Gastrocnemius medialis (tissue), 4 donors: Measurements from ENCODE around the gene RPN2. TPM values are rescaled to one million over a fixed set of nuclear protein-coding genes. Genes with fewer than 3 reads are reported as not detected.

Source experiments
- ATAC-seq, 2 donors: fragments of 150-250 bp; one replicate each; pipeline ENCODE4 v1.9.1; 2016
- DNase-seq, 2 donors: peaks; one replicate each; pipeline ENCODE4 v3.0.0-alpha.2; 2019
- H3K27ac ChIP-seq, 4 donors: fragments of 200-600 bp; sonication (generic); 1 replicate in 1 of 4; 2 replicates in 3 of 4; pipeline ENCODE4 v1.5.1; 2016 to 2018; ENCODE audit warnings: mild to moderate bottlenecking in 2 of 4, moderate library complexity in 1 of 4
- H3K27me3 ChIP-seq, 3 donors: fragments of 200-600 bp; sonication (generic) in 2 of 3; 1 replicate in 1 of 3; 2 replicates in 2 of 3; pipeline versions ENCODE4 v1.5.1 to v1.6.0; 2016 to 2019; ENCODE audit warnings: mild to moderate bottlenecking in 1 of 3, moderate library complexity in 1 of 3
- H3K36me3 ChIP-seq, 2 donors: fragments of 200-600 bp; sonication (generic) in 1 of 2; one replicate each; pipeline ENCODE4 v1.5.1; 2017 to 2018
- H3K4me1 ChIP-seq, 2 donors: fragments of 200-600 bp; sonication (generic) in 1 of 2; one replicate each; pipeline ENCODE4 v1.5.1; 2016 to 2017; ENCODE audit warnings: mild to moderate bottlenecking in 2 of 2
- H3K4me3 ChIP-seq, 4 donors: fragments of 200-600 bp; sonication (generic) in 3 of 4; 1 replicate in 1 of 4; 2 replicates in 3 of 4; pipeline ENCODE4 v1.5.1; 2016 to 2019; ENCODE audit warnings: mild to moderate bottlenecking in 2 of 4
- H3K9me3 ChIP-seq, 3 donors: fragments of 200-600 bp; sonication (generic) in 2 of 3; 1 replicate in 1 of 3; 2 replicates in 2 of 3; pipeline ENCODE4 v1.5.1; 2016 to 2019
- POLR2A ChIP-seq, 2 donors: fragments of 450-650 bp; IDR thresholded peaks; one replicate each; pipeline ENCODE4 v1.6.1; 2017; ENCODE audit warnings: antibody characterized with exemption in 2 of 2, mild to moderate bottlenecking in 2 of 2, moderate library complexity in 2 of 2
- in situ Hi-C, 4 donors: fragments of 200-750 bp; cut with MboI; loops; one replicate each; pipeline versions ENCODE4 v1.15.0 to v1.8.0; 2017; ENCODE audit warnings: low sequenced_read_pairs in 4 of 4
- intact Hi-C: fragments of 100-400 bp; cut with DNase I; formaldehyde crosslinking; loops from one replicate; pipeline ENCODE4 v1.15.1; 2023; ENCODE audit warnings: low total_unique reads
- total RNA-seq, 4 donors: library from RNA; depleted of rRNA; stranded (reverse); fragments of >200 nt; gene quantifications; one replicate each; pipeline versions ENCODE4 v1.1.0 to v1.2.3, GENCODE V29; 2016
- TF ChIP-seq, protein P1 (sequence below), 5 experiments: fragments of 450-650 bp in 3 of 5; fragments of 200-600 bp in 2 of 5; sonication (generic) in 2 of 5; IDR thresholded peaks in 4 of 5; conservative IDR thresholded peaks in 1 of 5; 1 replicate in 4 of 5; 2 replicates in 1 of 5; pipeline ENCODE4 v1.5.1; 2016 to 2019; ENCODE audit warnings: antibody characterized with exemption in 5 of 5, mild to moderate bottlenecking in 3 of 5, moderate library complexity in 3 of 5

The RPN2 gene
- total RNA-seq, 4 donors from 2014 or later, result 85.7 to 132 (median 127) TPM

DNA sequence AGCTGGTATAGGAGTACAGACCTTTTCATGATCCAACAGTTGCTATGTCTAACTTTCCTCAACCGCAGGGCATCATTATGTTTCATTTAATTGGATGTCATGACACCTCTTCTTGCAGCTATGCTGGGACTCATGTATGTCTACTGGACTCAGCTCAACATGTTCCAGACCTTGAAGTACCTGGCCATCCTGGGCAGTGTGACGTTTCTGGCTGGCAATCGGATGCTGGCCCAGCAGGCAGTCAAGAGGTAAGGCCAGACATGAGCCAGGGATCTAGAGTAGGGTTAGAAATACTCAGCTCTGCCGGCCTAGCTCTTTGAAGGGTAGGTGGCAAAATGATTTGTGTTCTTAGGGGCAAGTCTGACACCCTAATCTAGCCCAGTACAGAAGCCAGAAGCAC is 57.3 kb downstream of the RPN2 start:
- Histone ChIP-seq H3K9me3 (no peaks in the 10 kb centered on the region), H3K27me3 (no peaks in the 10 kb centered on the region), H3K4me1 (peaks cover 38 to 59% of the 10 kb centered on the region in 2 donors), H3K4me3 (no peak overlapping the region), H3K27ac (peak overlapping the region in 3 of 4 donors; percentile 30 to 61 (median 61)), H3K36me3 (peaks cover 0 to 70% of the 10 kb centered on the region in 2 donors)
- intact Hi-C loops (no loop called here), in situ Hi-C loops (no loop called here)
- ATAC-seq (peak; percentile 22 to 86), DNase-seq (peak; percentile 55 to 60)
- TF ChIP-seq, protein P1, sequence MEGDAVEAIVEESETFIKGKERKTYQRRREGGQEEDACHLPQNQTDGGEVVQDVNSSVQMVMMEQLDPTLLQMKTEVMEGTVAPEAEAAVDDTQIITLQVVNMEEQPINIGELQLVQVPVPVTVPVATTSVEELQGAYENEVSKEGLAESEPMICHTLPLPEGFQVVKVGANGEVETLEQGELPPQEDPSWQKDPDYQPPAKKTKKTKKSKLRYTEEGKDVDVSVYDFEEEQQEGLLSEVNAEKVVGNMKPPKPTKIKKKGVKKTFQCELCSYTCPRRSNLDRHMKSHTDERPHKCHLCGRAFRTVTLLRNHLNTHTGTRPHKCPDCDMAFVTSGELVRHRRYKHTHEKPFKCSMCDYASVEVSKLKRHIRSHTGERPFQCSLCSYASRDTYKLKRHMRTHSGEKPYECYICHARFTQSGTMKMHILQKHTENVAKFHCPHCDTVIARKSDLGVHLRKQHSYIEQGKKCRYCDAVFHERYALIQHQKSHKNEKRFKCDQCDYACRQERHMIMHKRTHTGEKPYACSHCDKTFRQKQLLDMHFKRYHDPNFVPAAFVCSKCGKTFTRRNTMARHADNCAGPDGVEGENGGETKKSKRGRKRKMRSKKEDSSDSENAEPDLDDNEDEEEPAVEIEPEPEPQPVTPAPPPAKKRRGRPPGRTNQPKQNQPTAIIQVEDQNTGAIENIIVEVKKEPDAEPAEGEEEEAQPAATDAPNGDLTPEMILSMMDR (IDR thresholded peaks at IDR 0.05 in 4 of 5, conservative IDR thresholded peaks at IDR 0.05 in 1 of 5), result no peak
- TF ChIP-seq POLR2A (IDR thresholded peaks at IDR 0.05), result no peak

GRCh38 chr20:37237656-37238055 is 58.5 kb downstream of the RPN2 start:
- Histone ChIP-seq H3K9me3 (no peaks in the 10 kb centered on the region), H3K27ac (no peak overlapping the region), H3K36me3 (peaks cover 0 to 72% of the 10 kb centered on the region in 2 donors), H3K27me3 (no peaks in the 10 kb centered on the region), H3K4me1 (peaks cover 34 to 48% of the 10 kb centered on the region in 2 donors), H3K4me3 (no peak overlapping the region)
- TF ChIP-seq, protein P1 (IDR thresholded peaks at IDR 0.05 in 4 of 5, conservative IDR thresholded peaks at IDR 0.05 in 1 of 5), result no peak
- TF ChIP-seq POLR2A (IDR thresholded peaks at IDR 0.05), result no peak
- intact Hi-C loops, result no loop called here
- in situ Hi-C loops, result no loop called here
- ATAC-seq (no peak), DNase-seq (no peak)

GRCh38 chr20:37238426-37238825 is 59.3 kb downstream of the RPN2 start:
- no peak overlapping the region for H3K4me3 ChIP-seq
- H3K27me3 ChIP-seq, result no peaks in the 10 kb centered on the region
- in situ Hi-C loops, result no loop called here
- ATAC-seq (no peak), DNase-seq (no peak)
- peaks cover 0 to 74% of the 10 kb centered on the region in 2 donors for H3K36me3 ChIP-seq
- TF ChIP-seq, protein P1 (IDR thresholded peaks at IDR 0.05 in 4 of 5, conservative IDR thresholded peaks at IDR 0.05 in 1 of 5), result no peak
- no peak for TF ChIP-seq POLR2A (IDR thresholded peaks at IDR 0.05)
- peak overlapping the region in 2 of 4 donors; percentile 14 to 51 for H3K27ac ChIP-seq
- H3K4me1 ChIP-seq, result peaks cover 35 to 47% of the 10 kb centered on the region in 2 donors
- H3K9me3 ChIP-seq, result no peaks in the 10 kb centered on the region
- intact Hi-C loops, result no loop called here

- no peak overlapping the region for H3K4me3 ChIP-seq
- intact Hi-C loops, result no loop called here
- peaks cover 0 to 73% of the 10 kb centered on the region in 2 donors for H3K36me3 ChIP-seq
- in situ Hi-C loops, result no loop called here
- H3K4me1 ChIP-seq, result peaks cover 35 to 52% of the 10 kb centered on the region in 2 donors
- no peak for TF ChIP-seq POLR2A (IDR thresholded peaks at IDR 0.05)
- TF ChIP-seq, protein P1 (IDR thresholded peaks at IDR 0.05 in 4 of 5, conservative IDR thresholded peaks at IDR 0.05 in 1 of 5), result no peak
- H3K27ac ChIP-seq, result peak overlapping the region in 2 of 4 donors; percentile 23 to 51
- DNase-seq (no peak), ATAC-seq (peak in 1 of 2 donors; percentile 39)
- H3K9me3 ChIP-seq, result no peaks in the 10 kb centered on the region
- no peaks in the 10 kb centered on the region for H3K27me3 ChIP-seq
Observed at GRCh38 chr20:37238935-37239451, 59.9 kb downstream of the RPN2 start.
